ENCODE measurements around the gene METRN.
A peak's percentile ranks its signal among the peaks of the same experiment; 100 is the strongest.

- no peak for TF ChIP-seq EZH2phosphoT487 (IDR thresholded peaks at IDR 0.05; ENCODE audit: low read depth)
- TF ChIP-seq, protein P1, sequence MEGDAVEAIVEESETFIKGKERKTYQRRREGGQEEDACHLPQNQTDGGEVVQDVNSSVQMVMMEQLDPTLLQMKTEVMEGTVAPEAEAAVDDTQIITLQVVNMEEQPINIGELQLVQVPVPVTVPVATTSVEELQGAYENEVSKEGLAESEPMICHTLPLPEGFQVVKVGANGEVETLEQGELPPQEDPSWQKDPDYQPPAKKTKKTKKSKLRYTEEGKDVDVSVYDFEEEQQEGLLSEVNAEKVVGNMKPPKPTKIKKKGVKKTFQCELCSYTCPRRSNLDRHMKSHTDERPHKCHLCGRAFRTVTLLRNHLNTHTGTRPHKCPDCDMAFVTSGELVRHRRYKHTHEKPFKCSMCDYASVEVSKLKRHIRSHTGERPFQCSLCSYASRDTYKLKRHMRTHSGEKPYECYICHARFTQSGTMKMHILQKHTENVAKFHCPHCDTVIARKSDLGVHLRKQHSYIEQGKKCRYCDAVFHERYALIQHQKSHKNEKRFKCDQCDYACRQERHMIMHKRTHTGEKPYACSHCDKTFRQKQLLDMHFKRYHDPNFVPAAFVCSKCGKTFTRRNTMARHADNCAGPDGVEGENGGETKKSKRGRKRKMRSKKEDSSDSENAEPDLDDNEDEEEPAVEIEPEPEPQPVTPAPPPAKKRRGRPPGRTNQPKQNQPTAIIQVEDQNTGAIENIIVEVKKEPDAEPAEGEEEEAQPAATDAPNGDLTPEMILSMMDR (IDR thresholded peaks at IDR 0.05; ENCODE audit: low read depth, low read length), result peak; percentile 75
Measured at GRCh38 chr16:740764-741505, 26.0 kb downstream of the METRN start, which contains the start of gene CIAO3.
